Astrocyte (in vitro differentiated cells and primary cell): ENCODE results near the gene SLC27A3. TPM values are rescaled to one million over a fixed set of nuclear protein-coding genes. Genes with fewer than 3 reads are reported as not detected.
A peak's percentile ranks its signal among the peaks of the same experiment; 100 is the strongest.

Experiments used
- DNase-seq: peaks from one replicate; pipeline ENCODE4 v3.0.0-alpha.2; 2010; ENCODE audit warnings: low read depth
- FAIRE-seq: peaks from 2 replicates; lab custom pipeline; 2011; peaks lifted over from hg19 to GRCh38; lab: Jason Lieb, UNC
- H2AFZ ChIP-seq: 2 replicates; pipeline ENCODE4 v1.6.0; 2012; ENCODE audit warnings: low read depth, low read length, inconsistent platforms
- H3K27ac ChIP-seq: 2 replicates; pipeline ENCODE4 v1.5.1; 2011; ENCODE audit warnings: low read depth, low read length, inconsistent platforms
- H3K27me3 ChIP-seq: 2 replicates; pipeline ENCODE4 v1.6.0; 2011; ENCODE audit warnings: low read length, inconsistent platforms; ENCODE audit not compliant: insufficient read depth
- H3K36me3 ChIP-seq: 2 replicates; pipeline ENCODE4 v1.5.1; 2011; ENCODE audit warnings: low read length, inconsistent platforms; ENCODE audit not compliant: insufficient read depth
- H3K4me1 ChIP-seq: 2 replicates; pipeline ENCODE4 v1.5.1; 2011; ENCODE audit warnings: low read length, inconsistent platforms; ENCODE audit not compliant: insufficient read depth
- H3K4me2 ChIP-seq: 2 replicates; pipeline ENCODE4 v1.6.0; 2012; ENCODE audit warnings: low read length, inconsistent platforms
- H3K4me3 ChIP-seq: 2 replicates; pipeline ENCODE4 v1.5.1; 2011; ENCODE audit warnings: low read depth, mild to moderate bottlenecking, low read length, inconsistent platforms; ENCODE audit not compliant: insufficient read depth
- H3K79me2 ChIP-seq: 2 replicates; pipeline ENCODE4 v1.6.0; 2012; ENCODE audit warnings: mild to moderate bottlenecking, low read length, inconsistent platforms; ENCODE audit not compliant: insufficient read depth
- H3K9ac ChIP-seq: 2 replicates; pipeline ENCODE4 v1.6.0; 2012; ENCODE audit warnings: mild to moderate bottlenecking, low read length, inconsistent platforms
- H3K9me3 ChIP-seq: 2 replicates; pipeline ENCODE4 v1.5.1; 2012; ENCODE audit warnings: low read depth, mild to moderate bottlenecking, low read length, inconsistent platforms; ENCODE audit not compliant: insufficient read depth
- H4K20me1 ChIP-seq: 2 replicates; pipeline ENCODE4 v1.6.0; 2012; ENCODE audit warnings: low read length, inconsistent platforms; ENCODE audit not compliant: insufficient read depth
- H3K27ac Mint-ChIP-seq: one replicate; pipeline ENCODE4 v1.8.0; 2021; ENCODE audit warnings: mild to moderate bottlenecking, mixed read lengths; ENCODE audit not compliant: unreplicated experiment
- H3K27me3 Mint-ChIP-seq: one replicate; pipeline ENCODE4 v1.8.0; 2021; ENCODE audit warnings: low read depth, mixed read lengths; ENCODE audit not compliant: unreplicated experiment
- H3K36me3 Mint-ChIP-seq: one replicate; pipeline ENCODE4 v1.8.0; 2021; ENCODE audit warnings: low read depth, mixed read lengths; ENCODE audit not compliant: unreplicated experiment
- H3K4me1 Mint-ChIP-seq: one replicate; pipeline ENCODE4 v1.8.0; 2021; ENCODE audit warnings: low read depth, mixed read lengths; ENCODE audit not compliant: unreplicated experiment
- H3K4me3 Mint-ChIP-seq: one replicate; pipeline ENCODE4 v1.8.0; 2021; ENCODE audit warnings: mild to moderate bottlenecking, moderate library complexity, mixed read lengths; ENCODE audit not compliant: unreplicated experiment
- H3K9me3 Mint-ChIP-seq: one replicate; pipeline ENCODE4 v1.8.0; 2021; ENCODE audit warnings: mild to moderate bottlenecking, mixed read lengths; ENCODE audit not compliant: unreplicated experiment
- EZH2 ChIP-seq: IDR thresholded peaks from 2 replicates; pipeline ENCODE4 v1.6.1; 2012; ENCODE audit warnings: mild to moderate bottlenecking, low read length, inconsistent platforms; ENCODE audit not compliant: insufficient read depth
- total RNA-seq: library from RNA; stranded (reverse); gene quantifications from 2 replicates; pipeline ENCODE4 v1.2.1, GENCODE V29; 2021
- TF ChIP-seq, protein P1 (sequence below): IDR thresholded peaks from 2 replicates; pipeline ENCODE4 v1.5.1; 2011; ENCODE audit warnings: low read depth, mild to moderate bottlenecking, inconsistent platforms, low read length, moderate library complexity; ENCODE audit not compliant: insufficient read depth

SLC27A3 gene
- total RNA-seq, 1 donor from 2014 or later, result 5.9 TPM

GRCh38 chr1:153790966-153791647 is 15.9 kb downstream of the SLC27A3 start:
- H3K27me3 ChIP-seq, result no peaks in the 10 kb centered on the region
- peak overlapping the region; percentile 16 for H3K4me3 ChIP-seq
- FAIRE-seq, result no peak
- no peak overlapping the region for H3K27ac Mint-ChIP-seq
- peak overlapping the region; percentile 76 for H2AFZ ChIP-seq
- H3K36me3 Mint-ChIP-seq, result no peaks in the 10 kb centered on the region
- no peaks in the 10 kb centered on the region for H3K9me3 Mint-ChIP-seq
- H3K9ac ChIP-seq, result peak overlapping the region; percentile 45
- H4K20me1 ChIP-seq, result no peaks in the 10 kb centered on the region
- DNase-seq, result peak; percentile 83
- TF ChIP-seq, protein P1, sequence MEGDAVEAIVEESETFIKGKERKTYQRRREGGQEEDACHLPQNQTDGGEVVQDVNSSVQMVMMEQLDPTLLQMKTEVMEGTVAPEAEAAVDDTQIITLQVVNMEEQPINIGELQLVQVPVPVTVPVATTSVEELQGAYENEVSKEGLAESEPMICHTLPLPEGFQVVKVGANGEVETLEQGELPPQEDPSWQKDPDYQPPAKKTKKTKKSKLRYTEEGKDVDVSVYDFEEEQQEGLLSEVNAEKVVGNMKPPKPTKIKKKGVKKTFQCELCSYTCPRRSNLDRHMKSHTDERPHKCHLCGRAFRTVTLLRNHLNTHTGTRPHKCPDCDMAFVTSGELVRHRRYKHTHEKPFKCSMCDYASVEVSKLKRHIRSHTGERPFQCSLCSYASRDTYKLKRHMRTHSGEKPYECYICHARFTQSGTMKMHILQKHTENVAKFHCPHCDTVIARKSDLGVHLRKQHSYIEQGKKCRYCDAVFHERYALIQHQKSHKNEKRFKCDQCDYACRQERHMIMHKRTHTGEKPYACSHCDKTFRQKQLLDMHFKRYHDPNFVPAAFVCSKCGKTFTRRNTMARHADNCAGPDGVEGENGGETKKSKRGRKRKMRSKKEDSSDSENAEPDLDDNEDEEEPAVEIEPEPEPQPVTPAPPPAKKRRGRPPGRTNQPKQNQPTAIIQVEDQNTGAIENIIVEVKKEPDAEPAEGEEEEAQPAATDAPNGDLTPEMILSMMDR, result no peak
- no peak for TF ChIP-seq EZH2
- peaks cover 6% of the 10 kb centered on the region for H3K4me1 Mint-ChIP-seq
- H3K27me3 Mint-ChIP-seq, result peaks cover 7% of the 10 kb centered on the region
- no peak overlapping the region for H3K4me3 Mint-ChIP-seq
- peak overlapping the region; percentile 67 for H3K4me2 ChIP-seq
- no peaks in the 10 kb centered on the region for H3K79me2 ChIP-seq
- H3K27ac ChIP-seq, result peak overlapping the region; percentile 35
- H3K9me3 ChIP-seq, result no peaks in the 10 kb centered on the region
- H3K4me1 ChIP-seq, result peaks cover 16% of the 10 kb centered on the region
- no peaks in the 10 kb centered on the region for H3K36me3 ChIP-seq

DNA sequence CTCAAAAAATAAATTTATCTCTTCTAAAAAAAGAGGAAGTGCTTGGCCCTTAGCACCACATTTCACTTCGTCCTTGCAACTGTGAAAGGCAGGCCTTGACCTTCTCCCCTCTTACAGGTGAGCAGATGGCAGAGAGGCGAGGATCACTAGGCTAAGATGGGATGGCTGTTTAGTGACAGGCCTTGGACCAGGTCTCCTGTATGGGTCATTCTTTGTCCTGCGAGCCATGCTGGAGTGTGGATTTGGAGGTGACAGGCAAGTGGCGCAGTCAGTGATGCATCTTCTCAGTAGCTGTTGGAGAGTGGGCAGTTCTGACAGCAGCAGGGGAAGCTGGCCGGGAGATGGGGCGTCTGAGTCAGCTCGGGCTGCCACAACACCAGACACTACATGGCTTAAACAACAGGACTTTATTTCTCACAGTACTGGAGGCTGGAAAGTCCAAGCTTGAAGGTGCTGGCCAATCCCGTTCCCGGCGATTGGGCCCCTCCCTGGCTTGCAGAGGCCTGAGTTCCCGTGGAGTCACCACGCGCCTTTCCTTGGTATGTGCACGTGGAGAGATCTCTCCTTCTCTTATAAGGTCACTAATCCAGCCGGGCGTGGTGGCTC is 16.5 kb downstream of the SLC27A3 start:
- Histone ChIP-seq H3K4me3 (no peak overlapping the region), H3K4me2 (no peak overlapping the region), H3K27ac (peak overlapping the region; percentile 11), H2AFZ (no peak overlapping the region), H3K9me3 (no peaks in the 10 kb centered on the region), H4K20me1 (no peaks in the 10 kb centered on the region), H3K9ac (no peak overlapping the region), H3K4me1 (peaks cover 16% of the 10 kb centered on the region), H3K36me3 (no peaks in the 10 kb centered on the region), H3K27me3 (no peaks in the 10 kb centered on the region), H3K79me2 (no peaks in the 10 kb centered on the region)
- TF ChIP-seq, protein P1, result no peak
- no peak for TF ChIP-seq EZH2
- DNase-seq, result peak; percentile 57
- Mint-ChIP-seq H3K4me1 (peaks cover 6% of the 10 kb centered on the region), H3K27ac (peak overlapping the region; percentile 11), H3K27me3 (peaks cover 7% of the 10 kb centered on the region), H3K4me3 (no peak overlapping the region), H3K36me3 (no peaks in the 10 kb centered on the region), H3K9me3 (no peaks in the 10 kb centered on the region)
- FAIRE-seq, result no peak

DNA sequence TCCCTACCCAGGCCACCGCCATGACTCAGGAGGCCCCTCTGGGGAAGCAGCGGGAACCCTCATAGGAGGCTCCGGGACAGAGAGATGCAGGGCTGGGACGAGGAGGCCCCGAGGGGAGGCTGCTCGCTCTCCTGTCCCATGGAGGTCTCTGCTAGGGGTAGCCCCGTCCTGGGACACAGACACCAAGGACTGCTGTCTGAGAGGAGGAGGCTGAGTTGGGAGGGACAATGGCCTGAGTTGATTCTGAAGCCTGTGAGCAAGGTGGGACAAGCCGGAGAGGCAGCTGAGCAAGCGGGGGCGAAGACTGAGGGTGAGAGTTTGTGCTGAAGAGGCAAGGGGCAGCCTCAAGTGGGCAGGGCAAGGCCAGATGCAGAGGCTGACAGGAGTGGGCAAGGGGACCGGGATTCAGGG is 17.4 kb downstream of the SLC27A3 start:
- H3K4me3 Mint-ChIP-seq, result no peak overlapping the region
- H3K4me1 Mint-ChIP-seq, result peaks cover 6% of the 10 kb centered on the region
- Histone ChIP-seq H4K20me1 (peaks cover 4% of the 10 kb centered on the region), H3K36me3 (no peaks in the 10 kb centered on the region), H3K4me3 (no peak overlapping the region), H3K27me3 (no peaks in the 10 kb centered on the region), H3K9ac (no peak overlapping the region), H3K4me2 (no peak overlapping the region), H3K27ac (no peak overlapping the region), H3K4me1 (peaks cover 16% of the 10 kb centered on the region), H3K79me2 (no peaks in the 10 kb centered on the region), H2AFZ (no peak overlapping the region), H3K9me3 (no peaks in the 10 kb centered on the region)
- H3K36me3 Mint-ChIP-seq, result no peaks in the 10 kb centered on the region
- DNase-seq (no peak), FAIRE-seq (no peak)
- no peak overlapping the region for H3K27ac Mint-ChIP-seq
- peaks cover 7% of the 10 kb centered on the region for H3K27me3 Mint-ChIP-seq
- no peaks in the 10 kb centered on the region for H3K9me3 Mint-ChIP-seq
- TF ChIP-seq, protein P1, result no peak
- TF ChIP-seq EZH2, result no peak
